Ishikawa (cell line): Measurements from ENCODE around the gene TTC3.

ENCODE experiments used
- CEBPB ChIP-seq: IDR thresholded peaks from 2 replicates; pipeline ENCODE4 v1.6.1; 2012
- CREB1 ChIP-seq: IDR thresholded peaks from 2 replicates; pipeline ENCODE4 v1.6.1; 2012; ENCODE audit warnings: low read depth
- EGR1 ChIP-seq: IDR thresholded peaks from 2 replicates; pipeline ENCODE4 v1.6.1; 2012
- EP300 ChIP-seq: IDR thresholded peaks from 2 replicates; pipeline ENCODE4 v1.6.1; 2012; ENCODE audit warnings: borderline replicate concordance
- FOXM1 ChIP-seq: IDR thresholded peaks from 2 replicates; pipeline ENCODE4 v1.6.1; 2012; ENCODE audit warnings: low read depth, borderline replicate concordance
- NFIC ChIP-seq: IDR thresholded peaks from 2 replicates; pipeline ENCODE4 v1.6.1; 2012
- RAD21 ChIP-seq: IDR thresholded peaks from 2 replicates; pipeline ENCODE4 v1.6.1; 2012; ENCODE audit warnings: low read depth
- TAF1 ChIP-seq: IDR thresholded peaks from 2 replicates; pipeline ENCODE4 v1.6.1; 2012; ENCODE audit warnings: low read depth, mild to moderate bottlenecking
- TCF12 ChIP-seq: IDR thresholded peaks from 2 replicates; pipeline ENCODE4 v1.6.1; 2012; ENCODE audit warnings: low read depth
- TEAD4 ChIP-seq: IDR thresholded peaks from 2 replicates; pipeline ENCODE4 v1.6.1; 2012
- YY1 ChIP-seq: IDR thresholded peaks from 2 replicates; pipeline ENCODE4 v1.6.1; 2012; ENCODE audit warnings: low read depth
- ZBTB7A ChIP-seq: IDR thresholded peaks from 2 replicates; pipeline ENCODE4 v1.6.1; 2012; ENCODE audit warnings: low read depth
- TF ChIP-seq, protein P1 (sequence below): IDR thresholded peaks from 2 replicates; pipeline ENCODE4 v1.6.1; 2012
- TF ChIP-seq, protein P2 (sequence below): IDR thresholded peaks from 2 replicates; pipeline ENCODE4 v1.6.1; 2012; ENCODE audit warnings: low read depth, mild to moderate bottlenecking

DNA sequence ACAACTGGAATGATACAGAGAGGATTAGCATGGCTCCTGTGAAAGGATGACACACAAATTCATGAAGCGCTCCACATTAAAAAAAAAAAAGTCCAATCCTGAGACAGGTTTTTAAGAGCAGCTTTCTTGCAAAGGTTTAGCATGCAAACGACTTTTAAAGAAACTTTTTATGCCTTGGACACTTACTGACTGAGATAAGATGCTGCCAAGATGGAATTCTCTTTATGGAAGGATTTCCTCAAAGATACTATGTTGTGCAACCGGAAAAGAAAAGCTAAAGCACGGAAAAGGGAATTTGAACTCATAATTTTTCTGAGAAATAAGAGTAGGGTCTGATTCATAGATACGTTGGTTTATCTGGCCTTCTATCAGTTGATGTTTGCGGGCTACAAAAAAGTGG, 27.5 kb upstream of the TTC3 start:
- no peak for TF ChIP-seq NFIC
- TF ChIP-seq RAD21 = no peak
- TF ChIP-seq YY1 = no peak
- TF ChIP-seq EP300 = no peak
- no peak for TF ChIP-seq ZBTB7A
- no peak for TF ChIP-seq TAF1
- TF ChIP-seq TCF12 = no peak
- TF ChIP-seq, protein P1, sequence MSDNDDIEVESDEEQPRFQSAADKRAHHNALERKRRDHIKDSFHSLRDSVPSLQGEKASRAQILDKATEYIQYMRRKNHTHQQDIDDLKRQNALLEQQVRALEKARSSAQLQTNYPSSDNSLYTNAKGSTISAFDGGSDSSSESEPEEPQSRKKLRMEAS = no peak
- no peak for TF ChIP-seq TEAD4
- no peak for TF ChIP-seq EGR1
- TF ChIP-seq, protein P2, sequence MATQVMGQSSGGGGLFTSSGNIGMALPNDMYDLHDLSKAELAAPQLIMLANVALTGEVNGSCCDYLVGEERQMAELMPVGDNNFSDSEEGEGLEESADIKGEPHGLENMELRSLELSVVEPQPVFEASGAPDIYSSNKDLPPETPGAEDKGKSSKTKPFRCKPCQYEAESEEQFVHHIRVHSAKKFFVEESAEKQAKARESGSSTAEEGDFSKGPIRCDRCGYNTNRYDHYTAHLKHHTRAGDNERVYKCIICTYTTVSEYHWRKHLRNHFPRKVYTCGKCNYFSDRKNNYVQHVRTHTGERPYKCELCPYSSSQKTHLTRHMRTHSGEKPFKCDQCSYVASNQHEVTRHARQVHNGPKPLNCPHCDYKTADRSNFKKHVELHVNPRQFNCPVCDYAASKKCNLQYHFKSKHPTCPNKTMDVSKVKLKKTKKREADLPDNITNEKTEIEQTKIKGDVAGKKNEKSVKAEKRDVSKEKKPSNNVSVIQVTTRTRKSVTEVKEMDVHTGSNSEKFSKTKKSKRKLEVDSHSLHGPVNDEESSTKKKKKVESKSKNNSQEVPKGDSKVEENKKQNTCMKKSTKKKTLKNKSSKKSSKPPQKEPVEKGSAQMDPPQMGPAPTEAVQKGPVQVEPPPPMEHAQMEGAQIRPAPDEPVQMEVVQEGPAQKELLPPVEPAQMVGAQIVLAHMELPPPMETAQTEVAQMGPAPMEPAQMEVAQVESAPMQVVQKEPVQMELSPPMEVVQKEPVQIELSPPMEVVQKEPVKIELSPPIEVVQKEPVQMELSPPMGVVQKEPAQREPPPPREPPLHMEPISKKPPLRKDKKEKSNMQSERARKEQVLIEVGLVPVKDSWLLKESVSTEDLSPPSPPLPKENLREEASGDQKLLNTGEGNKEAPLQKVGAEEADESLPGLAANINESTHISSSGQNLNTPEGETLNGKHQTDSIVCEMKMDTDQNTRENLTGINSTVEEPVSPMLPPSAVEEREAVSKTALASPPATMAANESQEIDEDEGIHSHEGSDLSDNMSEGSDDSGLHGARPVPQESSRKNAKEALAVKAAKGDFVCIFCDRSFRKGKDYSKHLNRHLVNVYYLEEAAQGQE = no peak
- no peak for TF ChIP-seq CEBPB
- no peak for TF ChIP-seq FOXM1
- TF ChIP-seq CREB1 = no peak
